Smooth muscle cell (in vitro differentiated cells): ENCODE measurements around the gene ESPN. TPM values are rescaled to one million over a fixed set of nuclear protein-coding genes. Genes with fewer than 3 reads are reported as not detected.
A peak's percentile ranks its signal among the peaks of the same experiment; 100 is the strongest.

ENCODE experiments used
- DNase-seq: peaks from one replicate; lab custom pipeline; 2025; ENCODE audit not compliant: unreplicated experiment; lab: John Stamatoyannopoulos, UW
- H2AFZ ChIP-seq: fragments of 200-600 bp; sonication (generic); 2 replicates; pipeline ENCODE4 v1.6.0; 2016; ENCODE audit warnings: antibody characterized with exemption, low read depth, mild to moderate bottlenecking
- H3F3A ChIP-seq: fragments of 200-600 bp; sonication (generic); 2 replicates; pipeline ENCODE4 v1.6.0; 2017; ENCODE audit warnings: antibody characterized with exemption, low read depth
- H3K27ac ChIP-seq: fragments of 200-600 bp; sonication (generic); 2 replicates; pipeline ENCODE4 v1.5.1; 2016; ENCODE audit warnings: low read depth, mild to moderate bottlenecking
- H3K27me3 ChIP-seq: fragments of 200-600 bp; sonication (generic); 2 replicates; pipeline ENCODE4 v1.6.1; 2016; ENCODE audit warnings: low read depth, mild to moderate bottlenecking
- H3K36me3 ChIP-seq: fragments of 200-600 bp; sonication (generic); 2 replicates; pipeline ENCODE4 v1.5.1; 2016; ENCODE audit warnings: low read depth
- H3K4me1 ChIP-seq: fragments of 200-600 bp; sonication (generic); 2 replicates; pipeline ENCODE4 v1.5.1; 2016; ENCODE audit warnings: low read depth
- H3K4me2 ChIP-seq: fragments of 200-600 bp; sonication (generic); 2 replicates; pipeline ENCODE4 v1.6.0; 2016; ENCODE audit warnings: mild to moderate bottlenecking
- H3K4me3 ChIP-seq: fragments of 200-600 bp; sonication (generic); 2 replicates; pipeline ENCODE4 v1.5.1; 2016; ENCODE audit warnings: mild to moderate bottlenecking
- H3K79me2 ChIP-seq: fragments of 200-600 bp; sonication (generic); 2 replicates; pipeline ENCODE4 v1.6.0; 2016; ENCODE audit warnings: low read depth, mild to moderate bottlenecking
- H3K9ac ChIP-seq: fragments of 200-600 bp; sonication (generic); 2 replicates; pipeline ENCODE4 v1.6.0; 2016; ENCODE audit warnings: low read depth
- H3K9me3 ChIP-seq: fragments of 200-600 bp; sonication (generic); replicated peaks from 2 replicates; pipeline ENCODE4 v1.5.1; 2016; ENCODE audit warnings: low read depth
- H4K20me1 ChIP-seq: fragments of 200-600 bp; sonication (generic); 2 replicates; pipeline ENCODE4 v1.6.0; 2016; ENCODE audit warnings: low read depth
- CTCF ChIP-seq: fragments of 200-600 bp; sonication (generic); IDR thresholded peaks from 2 replicates; pipeline ENCODE4 v1.5.1; 2017; ENCODE audit warnings: borderline replicate concordance, mild to moderate bottlenecking, antibody characterized with exemption; ENCODE audit not compliant: insufficient read depth, poor library complexity, severe bottlenecking
- WGBS: methylation state at CpG from one replicate; pipeline ENCODE4 v1.1.7; 2016; ENCODE audit warnings: low lambda C conversion rate; 5-methylcytosine and 5-hydroxymethylcytosine counted together
- polyA plus RNA-seq: library from polyadenylated mRNA; unstranded; fragments of >200 nt; fragmentation: Nextera tagmentation; extraction: Ambion mirVana; gene quantifications from 2 replicates; pipeline ENCODE4 v1.2.1, GENCODE V29; 2016
- total RNA-seq: library from RNA; depleted of rRNA; stranded (reverse); fragments of >200 nt; gene quantifications from 2 replicates; pipeline ENCODE4 v1.2.3, GENCODE V29; 2014

ESPN gene
- total and polyA plus RNA-seq, 2 experiments from 2014 or later, result 1.1 TPM; not detected in 1

GRCh38 chr1:6488602-6489382 is 64.2 kb downstream of the ESPN start:
- H3K79me2 ChIP-seq, result peaks cover 2% of the 10 kb centered on the region
- no peak for TF ChIP-seq CTCF
- H3K9me3 ChIP-seq, result no peaks in the 10 kb centered on the region
- H3K9ac ChIP-seq, result no peak overlapping the region
- H3K4me1 ChIP-seq, result peaks cover 11% of the 10 kb centered on the region
- WGBS, result 81% methylated on average over 10 of the region's 13 CpGs
- no peak overlapping the region for H2AFZ ChIP-seq
- DNase-seq, result no peak
- H3K4me3 ChIP-seq, result no peak overlapping the region
- no peaks in the 10 kb centered on the region for H3K36me3 ChIP-seq
- H3K27ac ChIP-seq, result peak overlapping the region; percentile 52
- peaks cover 15% of the 10 kb centered on the region for H4K20me1 ChIP-seq
- H3K27me3 ChIP-seq, result peaks cover 10% of the 10 kb centered on the region
- peaks cover 8% of the 10 kb centered on the region for H3F3A ChIP-seq
- peak overlapping the region; percentile 100 for H3K4me2 ChIP-seq

GRCh38 chr1:6489383-6489765 is 64.8 kb downstream of the ESPN start:
- no peaks in the 10 kb centered on the region for H3K9me3 ChIP-seq
- peak overlapping the region; percentile 100 for H3K4me2 ChIP-seq
- peaks cover 10% of the 10 kb centered on the region for H3K27me3 ChIP-seq
- H3K4me3 ChIP-seq, result peak overlapping the region; percentile 68
- no peak for TF ChIP-seq CTCF
- 83% methylated on average over 9 of the region's 9 CpGs for WGBS
- H3K27ac ChIP-seq, result no peak overlapping the region
- peaks cover 8% of the 10 kb centered on the region for H3F3A ChIP-seq
- no peak overlapping the region for H2AFZ ChIP-seq
- no peak overlapping the region for H3K9ac ChIP-seq
- no peak for DNase-seq
- H3K36me3 ChIP-seq, result no peaks in the 10 kb centered on the region
- peaks cover 11% of the 10 kb centered on the region for H3K4me1 ChIP-seq
- H3K79me2 ChIP-seq, result peaks cover 2% of the 10 kb centered on the region
- peaks cover 15% of the 10 kb centered on the region for H4K20me1 ChIP-seq

- peak; percentile 92 for TF ChIP-seq CTCF
- Histone ChIP-seq H3F3A (peaks cover 8% of the 10 kb centered on the region), H3K4me2 (peak overlapping the region; percentile 100), H3K79me2 (peaks cover 2% of the 10 kb centered on the region), H3K9ac (peak overlapping the region; percentile 74), H2AFZ (peak overlapping the region; percentile 96), H3K27ac (no peak overlapping the region), H4K20me1 (peaks cover 15% of the 10 kb centered on the region), H3K27me3 (peaks cover 10% of the 10 kb centered on the region), H3K4me1 (peaks cover 8% of the 10 kb centered on the region), H3K9me3 (no peaks in the 10 kb centered on the region), H3K4me3 (peak overlapping the region; percentile 68), H3K36me3 (no peaks in the 10 kb centered on the region)
- WGBS, result 22% methylated on average over 11 of the region's 21 CpGs
- peak; percentile 30 for DNase-seq
Measured at GRCh38 chr1:6489799-6490180, 65.2 kb downstream of the ESPN start.
